ENCODE measurements around the gene TEF.

TEF gene

DNA sequence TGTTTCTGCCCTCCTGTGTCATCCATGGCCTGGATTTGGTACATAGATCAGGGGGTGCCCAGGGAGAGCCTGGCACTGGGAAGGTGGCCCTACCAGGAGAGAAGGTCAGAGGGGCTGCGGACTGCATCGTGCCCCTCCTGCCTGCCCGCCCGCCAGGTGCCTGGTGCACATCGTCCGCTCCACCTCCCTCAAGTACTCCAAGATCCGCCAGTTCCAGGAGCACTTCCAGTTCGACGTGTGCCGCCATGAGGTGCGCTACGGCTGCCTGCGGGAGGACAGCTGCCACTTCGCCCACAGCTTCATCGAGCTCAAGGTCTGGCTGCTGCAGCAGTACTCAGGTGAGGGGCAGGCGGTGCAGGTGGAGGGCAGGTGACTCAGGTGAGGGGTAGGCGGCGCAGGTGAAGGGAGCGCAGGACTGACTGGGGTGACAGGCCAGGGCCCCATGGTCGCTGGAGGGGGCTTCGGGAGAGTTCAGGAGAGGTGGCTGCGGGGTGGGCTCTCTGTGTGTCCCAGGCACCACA, 32.7 kb upstream of the TEF start:
- Histone ChIP-seq H2BK15ac (ENCODE audit: low read length) (no peak overlapping the region), H3K4me1 (ENCODE audit: control insufficient read depth in 2 of 2, insufficient read depth in 1 of 2, low read depth in 1 of 2, low read length in 2 of 2) (no peaks in the 10 kb centered on the region), H3K4me2 (ENCODE audit: insufficient read depth, low read length, poor library complexity, severe bottlenecking) (no peak overlapping the region), H2AK5ac (ENCODE audit: low read depth, low read length) (no peak overlapping the region), H3K14ac (ENCODE audit: low read length) (no peak overlapping the region), H3K4ac (ENCODE audit: low read length) (no peak overlapping the region), H3K27ac (replicated peaks; ENCODE audit: low read length) (no peak overlapping the region), H3K9ac (ENCODE audit: low read depth, low read length, poor library complexity) (peak overlapping the region; percentile 38), H3K27me3 (ENCODE audit: control insufficient read depth in 3 of 3, insufficient read depth in 3 of 3, low read depth in 1 of 3, low read length in 3 of 3) (no peaks in the 10 kb centered on the region), H2BK12ac (ENCODE audit: low read length) (peak overlapping the region; percentile 46), H3K9me3 (replicated peaks in 1 of 2; ENCODE audit: control insufficient read depth in 2 of 2, insufficient read depth in 1 of 2, low read depth in 1 of 2, low read length in 2 of 2) (no peaks in the 10 kb centered on the region), H2BK5ac (ENCODE audit: low read length) (no peak overlapping the region), H2BK120ac (ENCODE audit: low read depth, low read length) (no peak overlapping the region), H3K4me3 (ENCODE audit: low read length in 2 of 2) (no peak overlapping the region), H4K8ac (ENCODE audit: low read depth, low read length) (no peak overlapping the region), H4K91ac (ENCODE audit: low read depth, low read length, poor library complexity) (no peak overlapping the region), H3K36me3 (replicated peaks in 1 of 2; ENCODE audit: control insufficient read depth in 2 of 2, insufficient read depth in 2 of 2, low read length in 2 of 2) (peaks cover 73 to 93% of the 10 kb centered on the region in 2 donors), H3K79me1 (ENCODE audit: low read depth, low read length) (peaks cover 5% of the 10 kb centered on the region), H3K23ac (ENCODE audit: low read depth, low read length, poor library complexity) (peak overlapping the region; percentile 68), H3K18ac (ENCODE audit: low read length) (no peak overlapping the region), H2AFZ (ENCODE audit: low read length) (no peak overlapping the region)
- WGBS, 2 donors (ENCODE audit: extremely low coverage in 2 of 2, insufficient read length in 2 of 2, insufficient replicate concordance in 1 of 2) = no CpG with 5 or more reads among the region's 22 CpGs
- DNase-seq (ENCODE audit: low spot score) = no peak

GRCh38 chr22:41350087-41350486, 31.7 kb upstream of the TEF start:
- Histone ChIP-seq H2AFZ (ENCODE audit: low read length) (no peak overlapping the region), H3K4me3 (ENCODE audit: low read length in 2 of 2) (no peak overlapping the region), H4K8ac (ENCODE audit: low read depth, low read length) (no peak overlapping the region), H2BK15ac (ENCODE audit: low read length) (no peak overlapping the region), H3K36me3 (replicated peaks in 1 of 2; ENCODE audit: control insufficient read depth in 2 of 2, insufficient read depth in 2 of 2, low read length in 2 of 2) (peaks cover 75 to 93% of the 10 kb centered on the region in 2 donors), H3K79me1 (ENCODE audit: low read depth, low read length) (peaks cover 5% of the 10 kb centered on the region), H3K23ac (ENCODE audit: low read depth, low read length, poor library complexity) (no peak overlapping the region), H3K4ac (ENCODE audit: low read length) (no peak overlapping the region), H3K4me1 (ENCODE audit: control insufficient read depth in 2 of 2, insufficient read depth in 1 of 2, low read depth in 1 of 2, low read length in 2 of 2) (no peaks in the 10 kb centered on the region), H3K27me3 (ENCODE audit: control insufficient read depth in 3 of 3, insufficient read depth in 3 of 3, low read depth in 1 of 3, low read length in 3 of 3) (no peaks in the 10 kb centered on the region), H4K91ac (ENCODE audit: low read depth, low read length, poor library complexity) (no peak overlapping the region), H3K14ac (ENCODE audit: low read length) (no peak overlapping the region), H3K18ac (ENCODE audit: low read length) (no peak overlapping the region), H2AK5ac (ENCODE audit: low read depth, low read length) (no peak overlapping the region), H3K4me2 (ENCODE audit: insufficient read depth, low read length, poor library complexity, severe bottlenecking) (no peak overlapping the region), H2BK12ac (ENCODE audit: low read length) (no peak overlapping the region), H3K9ac (ENCODE audit: low read depth, low read length, poor library complexity) (no peak overlapping the region), H2BK120ac (ENCODE audit: low read depth, low read length) (no peak overlapping the region), H2BK5ac (ENCODE audit: low read length) (no peak overlapping the region), H3K9me3 (replicated peaks in 1 of 2; ENCODE audit: control insufficient read depth in 2 of 2, insufficient read depth in 1 of 2, low read depth in 1 of 2, low read length in 2 of 2) (no peaks in the 10 kb centered on the region), H3K27ac (replicated peaks; ENCODE audit: low read length) (no peak overlapping the region)
- WGBS, 2 donors (ENCODE audit: extremely low coverage in 2 of 2, insufficient read length in 2 of 2, insufficient replicate concordance in 1 of 2) = no CpG with 5 or more reads among the region's 4 CpGs
- no peak for DNase-seq (ENCODE audit: low spot score)

- H3K4me3 ChIP-seq (ENCODE audit: low read length in 2 of 2) = no peak overlapping the region
- no peak overlapping the region for H2AFZ ChIP-seq (ENCODE audit: low read length)
- H3K23ac ChIP-seq (ENCODE audit: low read depth, low read length, poor library complexity) = no peak overlapping the region
- no CpG with 5 or more reads among the region's 5 CpGs for WGBS, 2 donors (ENCODE audit: extremely low coverage in 2 of 2, insufficient read length in 2 of 2, insufficient replicate concordance in 1 of 2)
- no peaks in the 10 kb centered on the region for H3K9me3 ChIP-seq (replicated peaks in 1 of 2; ENCODE audit: control insufficient read depth in 2 of 2, insufficient read depth in 1 of 2, low read depth in 1 of 2, low read length in 2 of 2)
- H2BK12ac ChIP-seq (ENCODE audit: low read length) = no peak overlapping the region
- H3K79me1 ChIP-seq (ENCODE audit: low read depth, low read length) = peaks cover 5% of the 10 kb centered on the region
- H4K91ac ChIP-seq (ENCODE audit: low read depth, low read length, poor library complexity) = no peak overlapping the region
- peaks cover 77 to 96% of the 10 kb centered on the region in 2 donors for H3K36me3 ChIP-seq (replicated peaks in 1 of 2; ENCODE audit: control insufficient read depth in 2 of 2, insufficient read depth in 2 of 2, low read length in 2 of 2)
- H3K4ac ChIP-seq (ENCODE audit: low read length) = no peak overlapping the region
- no peaks in the 10 kb centered on the region for H3K27me3 ChIP-seq (ENCODE audit: control insufficient read depth in 3 of 3, insufficient read depth in 3 of 3, low read depth in 1 of 3, low read length in 3 of 3)
- H3K18ac ChIP-seq (ENCODE audit: low read length) = no peak overlapping the region
- H3K4me2 ChIP-seq (ENCODE audit: insufficient read depth, low read length, poor library complexity, severe bottlenecking) = no peak overlapping the region
- H2BK15ac ChIP-seq (ENCODE audit: low read length) = no peak overlapping the region
- no peak overlapping the region for H3K27ac ChIP-seq (replicated peaks; ENCODE audit: low read length)
- no peak overlapping the region for H2BK120ac ChIP-seq (ENCODE audit: low read depth, low read length)
- DNase-seq (ENCODE audit: low spot score) = no peak
- no peak overlapping the region for H2BK5ac ChIP-seq (ENCODE audit: low read length)
- H3K4me1 ChIP-seq (ENCODE audit: control insufficient read depth in 2 of 2, insufficient read depth in 1 of 2, low read depth in 1 of 2, low read length in 2 of 2) = no peaks in the 10 kb centered on the region
- no peak overlapping the region for H2AK5ac ChIP-seq (ENCODE audit: low read depth, low read length)
- H3K14ac ChIP-seq (ENCODE audit: low read length) = no peak overlapping the region
- peak overlapping the region; percentile 9 for H3K9ac ChIP-seq (ENCODE audit: low read depth, low read length, poor library complexity)
- H4K8ac ChIP-seq (ENCODE audit: low read depth, low read length) = no peak overlapping the region
These were observed 30.7 kb upstream of the TEF start for GRCh38 chr22:41351011-41351410.

GRCh38 chr22:41352058-41352457, 29.7 kb upstream of the TEF start:
- Histone ChIP-seq H3K9ac (ENCODE audit: low read depth, low read length, poor library complexity) (no peak overlapping the region), H3K36me3 (replicated peaks in 1 of 2; ENCODE audit: control insufficient read depth in 2 of 2, insufficient read depth in 2 of 2, low read length in 2 of 2) (peaks cover 80 to 96% of the 10 kb centered on the region in 2 donors), H3K23ac (ENCODE audit: low read depth, low read length, poor library complexity) (no peak overlapping the region), H2BK12ac (ENCODE audit: low read length) (no peak overlapping the region), H3K4me3 (ENCODE audit: low read length in 2 of 2) (no peak overlapping the region), H3K4me2 (ENCODE audit: insufficient read depth, low read length, poor library complexity, severe bottlenecking) (no peak overlapping the region), H3K4ac (ENCODE audit: low read length) (no peak overlapping the region), H3K27ac (replicated peaks; ENCODE audit: low read length) (no peak overlapping the region), H2BK15ac (ENCODE audit: low read length) (no peak overlapping the region), H2AFZ (ENCODE audit: low read length) (no peak overlapping the region), H2AK5ac (ENCODE audit: low read depth, low read length) (no peak overlapping the region), H3K4me1 (ENCODE audit: control insufficient read depth in 2 of 2, insufficient read depth in 1 of 2, low read depth in 1 of 2, low read length in 2 of 2) (no peaks in the 10 kb centered on the region), H3K79me1 (ENCODE audit: low read depth, low read length) (peaks cover 5% of the 10 kb centered on the region), H3K14ac (ENCODE audit: low read length) (no peak overlapping the region), H3K27me3 (ENCODE audit: control insufficient read depth in 3 of 3, insufficient read depth in 3 of 3, low read depth in 1 of 3, low read length in 3 of 3) (no peaks in the 10 kb centered on the region), H3K18ac (ENCODE audit: low read length) (no peak overlapping the region), H3K9me3 (replicated peaks in 1 of 2; ENCODE audit: control insufficient read depth in 2 of 2, insufficient read depth in 1 of 2, low read depth in 1 of 2, low read length in 2 of 2) (no peaks in the 10 kb centered on the region), H4K91ac (ENCODE audit: low read depth, low read length, poor library complexity) (no peak overlapping the region), H2BK120ac (ENCODE audit: low read depth, low read length) (no peak overlapping the region), H4K8ac (ENCODE audit: low read depth, low read length) (no peak overlapping the region), H2BK5ac (ENCODE audit: low read length) (no peak overlapping the region)
- no peak for DNase-seq (ENCODE audit: low spot score)
- WGBS, 2 donors (ENCODE audit: extremely low coverage in 2 of 2, insufficient read length in 2 of 2, insufficient replicate concordance in 1 of 2) = no CpG with 5 or more reads among the region's 6 CpGs

All from neuronal stem cell (in vitro differentiated cells).